Measurements from ENCODE around the gene HDAC11.

Gene HDAC11

DNA sequence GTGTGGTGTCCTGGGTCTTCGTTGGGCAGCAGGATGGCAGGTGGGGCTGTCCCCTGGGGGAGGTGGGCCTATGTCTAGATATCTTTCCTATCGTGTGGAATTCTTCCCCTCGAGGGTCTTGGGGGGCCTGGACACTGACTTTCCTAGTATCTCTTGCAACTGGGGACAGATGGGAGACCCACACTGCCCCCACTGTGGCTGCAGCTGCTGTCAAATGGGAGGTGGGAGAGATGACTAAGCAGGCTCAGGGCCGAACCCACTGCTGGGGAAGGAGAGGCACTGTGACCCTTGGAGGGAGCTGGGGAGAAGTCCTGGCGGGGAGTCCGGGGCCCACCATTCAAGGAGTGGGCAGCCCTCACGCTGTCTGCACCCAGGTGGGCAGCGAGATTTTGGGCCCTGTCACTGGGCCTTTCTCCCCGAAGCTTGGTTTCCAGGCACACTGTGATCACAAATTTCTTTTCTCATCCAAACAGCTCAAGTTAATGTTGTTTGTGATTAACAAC, 65.9 kb downstream of the HDAC11 start:
- DNase-seq, result no peak

DNA sequence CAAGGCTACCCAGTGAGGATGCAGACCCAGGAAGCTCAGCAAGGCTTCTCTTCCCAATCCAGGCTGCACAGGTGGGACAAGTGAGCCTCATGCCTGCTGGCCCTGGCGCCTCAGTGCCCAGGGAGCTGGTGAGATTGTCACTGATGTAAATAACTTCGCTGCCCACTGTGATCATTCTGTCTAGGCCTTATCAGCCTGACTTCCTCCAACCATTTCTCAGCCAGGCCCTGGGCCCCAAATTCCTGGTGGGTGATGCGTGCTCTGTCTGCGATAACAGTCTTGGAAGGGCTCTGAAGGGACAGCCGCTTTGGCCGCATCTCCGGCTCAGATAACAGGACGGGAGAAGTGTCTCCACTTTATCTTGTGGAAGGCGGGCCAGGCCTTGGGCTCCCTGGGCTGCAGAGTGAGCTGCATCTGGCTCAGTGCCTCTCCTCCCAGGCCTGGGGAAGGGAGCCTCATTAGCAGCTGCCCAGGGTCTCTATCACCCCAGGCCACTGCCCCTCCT, 66.6 kb downstream of the HDAC11 start:
- no peak for DNase-seq

- no peak for DNase-seq
These were observed 67.7 kb downstream of the HDAC11 start for GRCh38 chr3:13547591-13548371.

- DNase-seq, result no peak
These were observed 68.9 kb downstream of the HDAC11 start, which contains the start of gene FBLN2 for GRCh38 chr3:13548696-13549622. TSS of gene FBLN2 (plus strand) at chr3:13549125. CDS start at chr3:13570356, 21,231 bp downstream.

DNA sequence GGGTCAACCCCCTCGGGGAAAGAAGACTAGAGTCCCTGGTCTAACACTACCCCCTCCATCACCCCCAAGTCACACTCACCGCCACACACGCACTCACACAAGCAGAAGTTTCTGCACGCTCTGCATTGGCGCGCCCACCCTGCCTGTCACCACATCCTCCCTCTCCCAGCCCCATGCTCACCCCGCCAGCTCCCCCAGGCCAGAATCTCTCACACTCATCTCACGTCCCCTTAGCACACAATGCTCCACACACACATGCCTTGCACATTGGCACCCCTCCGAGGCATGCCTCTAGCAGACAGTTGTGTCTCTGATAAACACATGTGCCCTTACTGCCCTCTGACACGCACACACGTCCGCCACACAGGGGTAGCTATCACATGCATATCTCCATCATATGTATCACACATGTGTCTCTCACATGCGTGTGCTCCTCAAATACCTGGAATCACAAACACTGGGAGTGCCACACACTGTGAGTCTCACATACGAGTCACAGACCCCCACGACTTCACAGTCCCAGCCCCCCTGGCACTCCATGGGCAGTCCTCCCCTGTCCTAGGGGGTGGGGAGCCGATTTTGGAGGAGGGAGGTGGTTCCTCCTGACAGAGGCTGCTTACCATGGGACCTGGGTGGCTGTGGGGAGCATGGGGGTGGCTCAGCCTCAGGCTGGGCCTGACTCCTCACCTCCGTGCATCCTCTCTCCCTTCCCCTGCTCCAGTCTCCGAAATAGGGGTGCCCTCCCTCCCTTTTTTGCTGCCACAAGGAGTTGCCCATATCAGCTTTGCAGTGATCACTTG, 69.7 kb downstream of the HDAC11 start:
- DNase-seq, result no peak

GRCh38 chr3:13550423-13550690, 70.3 kb downstream of the HDAC11 start:
- DNase-seq, result no peak

- DNase-seq, result no peak
These were observed 70.8 kb downstream of the HDAC11 start for GRCh38 chr3:13550791-13551360.

DNA sequence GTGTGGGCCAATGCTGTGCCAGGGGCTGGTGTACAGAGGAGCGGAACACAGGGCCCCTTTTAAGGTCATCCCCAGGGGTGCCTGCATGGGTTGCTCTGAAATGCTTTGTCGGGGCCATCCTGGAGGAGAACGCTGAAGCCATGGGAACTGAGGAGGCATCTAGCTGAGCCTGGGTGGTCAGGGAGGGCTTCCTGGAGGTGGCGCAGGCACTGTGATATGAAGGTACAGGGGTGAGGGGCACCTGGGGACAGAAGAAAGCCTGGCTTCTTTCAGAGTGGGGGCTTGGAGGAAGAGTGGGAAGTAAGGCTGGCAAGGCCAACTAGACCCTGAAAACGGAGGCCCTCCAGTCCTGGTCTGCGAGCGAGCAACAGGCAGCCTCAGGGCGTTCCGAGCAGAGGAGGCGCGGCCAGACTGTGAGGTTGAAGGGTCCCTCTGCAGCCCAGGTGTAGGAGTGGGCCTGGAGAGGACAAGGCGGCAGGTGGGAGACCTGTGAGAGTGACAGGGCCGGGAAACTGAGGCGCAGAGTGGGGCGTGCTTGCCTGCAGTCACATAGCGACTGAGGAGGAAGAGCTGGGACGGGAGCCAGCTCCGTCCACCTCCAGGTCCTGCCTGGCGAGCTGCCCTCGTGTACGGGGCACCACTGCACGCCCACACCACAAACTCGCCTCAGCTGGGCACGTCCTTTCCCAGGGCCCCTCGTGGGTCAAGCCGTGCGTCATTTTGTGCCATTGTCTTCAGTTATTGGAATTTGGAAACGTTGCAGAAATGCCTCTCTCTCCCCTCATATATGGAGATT, 72.9 kb downstream of the HDAC11 start:
- DNase-seq, result no peak

GRCh38 chr3:13553686-13554085, 73.6 kb downstream of the HDAC11 start:
- no peak for DNase-seq

- no peak for DNase-seq
These were observed 75.6 kb downstream of the HDAC11 start for GRCh38 chr3:13555753-13556152.
